K562 (cell line): ENCODE data around the gene FBXW7. TPM values are rescaled to one million over a fixed set of nuclear protein-coding genes. Genes with fewer than 3 reads are reported as not detected.

Experiments
- ATAC-seq: fragments of 200-7000 bp; cut with Tn5 transposase; 3 replicates; pipeline ENCODE4 v1.9.1; 2020; ENCODE audit warnings: moderate library complexity
- BruUV-seq: library from RNA; stranded (reverse); fragments of 400-500 nt; replicated peaks from 2 replicates; lab custom pipeline; 2021; lab: Mats Ljungman, UMichigan
- CTCF ChIA-PET: fragments of 300-600 bp; formaldehyde crosslinking; extraction: SDS; loops from one replicate; lab custom pipeline; 2021; ENCODE audit warnings: low intra/inter-chr PET ratio; lab: Yijun Ruan, JAX
- POLR2A ChIA-PET: fragments of 300-600, 350-650 bp; sonication (Branson Sonifier 250); formaldehyde crosslinking; extraction: SDS; loops from one replicate; lab custom pipeline; 2021; ENCODE audit warnings: antibody characterized with exemption, inconsistent platforms; lab: Yijun Ruan, JAX
- DNase-seq, 4 experiments: peaks; one replicate each; pipeline versions ENCODE4 v3.0.0 to v3.0.0-alpha.2; 2011 to 2018; ENCODE audit warnings: low spot score in 3 of 4, mixed read lengths in 3 of 4; ENCODE audit errors: extremely low read depth in 1 of 4
- FAIRE-seq: peaks from 2 replicates; lab custom pipeline; 2011; peaks lifted over from hg19 to GRCh38; lab: Jason Lieb, UNC
- H2AFZ ChIP-seq: 2 replicates; pipeline ENCODE4 v1.6.0; 2011; ENCODE audit warnings: low read depth, low read length, control low read depth, inconsistent platforms
- H3K27ac ChIP-seq: fragments of 200-600 bp; 3 replicates; pipeline ENCODE4 v1.8.0; 2011; ENCODE audit warnings: low read depth, mild to moderate bottlenecking, control low read depth, inconsistent platforms, low read length, moderate library complexity, mixed read lengths; ENCODE audit errors: extremely low read depth
- H3K27me3 ChIP-seq, 2 experiments: fragments of 300-600 bp in 1 of 2; 2 replicates in 1 of 2; 3 replicates in 1 of 2; pipeline versions ENCODE4 v1.6.0 to v1.8.0; 2011; ENCODE audit warnings: inconsistent platforms in 2 of 2, low read length in 2 of 2, mild to moderate bottlenecking in 1 of 2, mixed read lengths in 1 of 2, moderate library complexity in 1 of 2; ENCODE audit not compliant: control insufficient read depth in 2 of 2, insufficient read depth in 2 of 2
- H3K36me3 ChIP-seq: fragments of 300-600 bp; 3 replicates; pipeline ENCODE4 v1.8.0; 2011; ENCODE audit warnings: mild to moderate bottlenecking, low read length, inconsistent platforms; ENCODE audit not compliant: control insufficient read depth, insufficient read depth
- H3K4me1 ChIP-seq, 2 experiments: fragments of 200-600 bp in 1 of 2; replicated peaks in 1 of 2; 2 replicates in 1 of 2; 3 replicates in 1 of 2; pipeline versions ENCODE4 v1.5.1 to v1.8.0; 2011; ENCODE audit warnings: inconsistent platforms in 2 of 2, low read length in 2 of 2, mild to moderate bottlenecking in 1 of 2, mixed read lengths in 1 of 2, moderate library complexity in 1 of 2; ENCODE audit not compliant: control insufficient read depth in 2 of 2, insufficient read depth in 2 of 2
- H3K4me2 ChIP-seq: 2 replicates; pipeline ENCODE4 v1.6.1; 2011; ENCODE audit warnings: low read length, control low read depth, inconsistent platforms, mixed read lengths; ENCODE audit not compliant: insufficient read depth
- H3K4me3 ChIP-seq: fragments of 200-600 bp; sonication (generic), shearing (Covaris generic); 2 replicates; pipeline ENCODE4 v1.5.1; 2016; ENCODE audit warnings: control low read depth, inconsistent platforms
- H3K79me2 ChIP-seq: fragments of 200-600 bp; 3 replicates; pipeline ENCODE4 v1.8.0; 2011; ENCODE audit warnings: low read length, inconsistent platforms; ENCODE audit not compliant: control insufficient read depth, insufficient read depth
- H3K9ac ChIP-seq, 2 experiments: 2 replicates each; pipeline versions ENCODE4 v1.6.0 to v1.6.1; 2011; ENCODE audit warnings: low read depth in 2 of 2, low read length in 2 of 2, control low read depth in 1 of 2, inconsistent platforms in 1 of 2, mild to moderate bottlenecking in 1 of 2, mixed read lengths in 1 of 2; ENCODE audit not compliant: insufficient read depth in 1 of 2
- H3K9me1 ChIP-seq: one replicate; pipeline ENCODE4 v1.6.0; 2011; ENCODE audit warnings: inconsistent platforms, mild to moderate bottlenecking, low read length, moderate library complexity; ENCODE audit not compliant: control insufficient read depth, insufficient read depth
- H3K9me3 ChIP-seq: replicated peaks from 2 replicates; pipeline ENCODE4 v1.5.1; 2011; ENCODE audit warnings: low read depth, low read length, inconsistent platforms; ENCODE audit not compliant: control insufficient read depth, insufficient read depth
- H4K20me1 ChIP-seq: replicated peaks from 2 replicates; pipeline ENCODE4 v1.6.1; 2011; ENCODE audit warnings: low read length, inconsistent platforms, mixed read lengths; ENCODE audit not compliant: control insufficient read depth, insufficient read depth
- ARID3A ChIP-seq: IDR thresholded peaks from 2 replicates; pipeline ENCODE4 v1.6.1; 2012; ENCODE audit warnings: low read depth, low read length, improper control_type of control experiment, borderline replicate concordance
- CBX5 ChIP-seq: IDR thresholded peaks from 2 replicates; pipeline ENCODE4 v1.6.1; 2014; ENCODE audit warnings: low read depth, borderline replicate concordance
- CTCF ChIP-seq, 3 experiments: IDR thresholded peaks in 2 of 3; conservative IDR thresholded peaks in 1 of 3; 2 replicates each; pipeline ENCODE4 v1.5.1; 2011 to 2012; ENCODE audit warnings: low read length in 3 of 3, mild to moderate bottlenecking in 3 of 3, control low read depth in 2 of 3, improper control_type of control experiment in 1 of 3, inconsistent platforms in 1 of 3, low read depth in 1 of 3, mixed read lengths in 1 of 3, moderate library complexity in 1 of 3; ENCODE audit not compliant: insufficient read depth in 2 of 3
- FOXM1 ChIP-seq, 2 experiments: fragments of 450-650 bp in 1 of 2; sonication (generic) in 1 of 2; formaldehyde crosslinking in 1 of 2; IDR thresholded peaks; 2 replicates each; pipeline versions ENCODE4 v1.6.1 to v1.9.0; 2017 to 2022; ENCODE audit warnings: low read depth in 2 of 2, mild to moderate bottlenecking in 2 of 2, missing genetic modification reagents in 1 of 2, moderate library complexity in 1 of 2
- GABPB2 ChIP-seq: fragments of 250-450 bp; sonication (Bioruptor Pico); conservative IDR thresholded peaks from 2 replicates; pipeline ENCODE4 v1.5.1; 2021; ENCODE audit warnings: mild to moderate bottlenecking
- MIER1 ChIP-seq: fragments of 450-650 bp; IDR thresholded peaks from 2 replicates; pipeline ENCODE4 v1.6.1; 2016; ENCODE audit warnings: antibody characterized with exemption, mild to moderate bottlenecking, low read depth
- MYC ChIP-seq, 2 experiments: fragments of 250-450 bp in 1 of 2; sonication (Bioruptor Pico) in 1 of 2; IDR thresholded peaks; 2 replicates each; pipeline versions ENCODE4 v1.5.1 to v1.6.1; 2012 to 2021; ENCODE audit warnings: low read depth in 2 of 2, borderline replicate concordance in 1 of 2, improper control_type of control experiment in 1 of 2, low read length in 1 of 2, mild to moderate bottlenecking in 1 of 2, moderate library complexity in 1 of 2
- NCOA1 ChIP-seq: fragments of 450-650 bp; IDR thresholded peaks from 2 replicates; pipeline ENCODE4 v1.6.1; 2016; ENCODE audit warnings: low read depth
- PHB ChIP-seq: fragments of 250-450 bp; sonication (Bioruptor Pico); IDR thresholded peaks from 2 replicates; pipeline ENCODE4 v1.5.0; 2021
- RAD21 ChIP-seq, 2 experiments: fragments of 250-450 bp in 1 of 2; fragments of 450-650 bp in 1 of 2; sonication (Bioruptor Pico) in 1 of 2; formaldehyde crosslinking in 1 of 2; IDR thresholded peaks in 1 of 2; conservative IDR thresholded peaks in 1 of 2; 2 replicates each; pipeline versions ENCODE4 v1.4.0 to v1.8.0; 2020 to 2022; ENCODE audit warnings: mild to moderate bottlenecking in 2 of 2, moderate library complexity in 1 of 2
- RAD51 ChIP-seq: fragments of 450-650 bp; IDR thresholded peaks from 2 replicates; pipeline ENCODE4 v1.7.1; 2016; ENCODE audit warnings: low read depth, mild to moderate bottlenecking, borderline replicate concordance
- RCOR1 ChIP-seq, 2 experiments: IDR thresholded peaks; 2 replicates each; pipeline ENCODE4 v1.6.1; 2012; ENCODE audit warnings: low read depth in 2 of 2, low read length in 2 of 2, borderline replicate concordance in 1 of 2, improper control_type of control experiment in 1 of 2
- SETDB1 ChIP-seq: IDR thresholded peaks from one replicate; pipeline ENCODE4 v1.6.1; 2012; ENCODE audit warnings: low read length, control low read depth, inconsistent platforms
- ZFPM2 ChIP-seq: fragments of 250-450 bp; sonication (Bioruptor Pico); IDR thresholded peaks from 2 replicates; pipeline ENCODE4 v1.5.1; 2022; ENCODE audit warnings: mild to moderate bottlenecking
- ZSCAN32 ChIP-seq: fragments of 450-650 bp; formaldehyde crosslinking; IDR thresholded peaks from 2 replicates; pipeline ENCODE4 v1.4.0; 2020; ENCODE audit warnings: mild to moderate bottlenecking, moderate library complexity
- WGBS: fragments of 100-300 bp; shearing (Covaris generic); methylation state at CpG from one replicate; pipeline ENCODE4 v1.1.6; 2016; ENCODE audit warnings: low coverage, mixed read lengths; ENCODE audit not compliant: insufficient coverage; ENCODE audit errors: missing lambda C conversion rate; 5-methylcytosine and 5-hydroxymethylcytosine counted together
- in situ Hi-C: fragments of 300-500 bp; cut with MboI; formaldehyde crosslinking; loops from 4 replicates; pipeline ENCODE4 v1.15.0; 2018; ENCODE audit warnings: inconsistent platforms, mixed read lengths
- intact Hi-C: fragments of 100-400 bp; cut with micrococcal nuclease; formaldehyde crosslinking; loops from 2 replicates; pipeline ENCODE4 v1.14.2; 2022
- polyA plus RNA-seq, 8 experiments: library from polyadenylated mRNA; depleted of rRNA in 4 of 8; stranded (reverse) in 5 of 8; unstranded in 3 of 8; fragments of >200 nt; fragmentation: Nextera tagmentation in 2 of 8; fragmentation: Illumina TruSeq in 1 of 8; extraction: Ambion mirVana in 2 of 8; extraction: Trizol in 1 of 8; gene quantifications; 2 replicates each; pipeline versions ENCODE4 v1.2.1 to v1.2.3, GENCODE V29; 2011 to 2014; ENCODE audit warnings: inconsistent platforms in 1 of 8, missing spikeins in 1 of 8
- total RNA-seq, 7 experiments: library from RNA; depleted of rRNA in 6 of 7; stranded (reverse); fragments of >200 nt in 6 of 7; fragmentation: Illumina TruSeq in 2 of 7; extraction: Trizol in 2 of 7; gene quantifications; 2 replicates each; pipeline versions ENCODE4 v1.2.1 to v1.2.3, GENCODE V29; 2011 to 2021; ENCODE audit warnings: low replicate concordance in 1 of 7

The FBXW7 gene
- total and polyA plus RNA-seq, 9 of the 15 experiments (the other 6 are each of a cell fraction or from before 2014, with no cell fraction given) = 6.8 to 44.2 (median 16.4) TPM

GRCh38 chr4:152389359-152389758, 146.5 kb downstream of the FBXW7 start (continued):
- TF ChIP-seq FOXM1 (IDR thresholded peaks at IDR 0.05; ENCODE audit: low read depth) (no peak), FOXM1 (CRISPR knock-in tag; IDR thresholded peaks at IDR 0.05; ENCODE audit: low read depth) (no peak), CBX5 (no peak), PHB (CRISPR knock-in tag) (no peak)

- H3K27me3 ChIP-seq = no peaks in the 10 kb centered on the region
- H3K9ac ChIP-seq = no peak overlapping the region
- intact Hi-C loops (no loop called here), in situ Hi-C loops (no loop called here)
- ATAC-seq (peak; percentile 47; the same call in 1 of the 3 replicates), DNase-seq (peak in 1 of 4 experiments; percentile 7), FAIRE-seq (peak; percentile 6)
- ChIA-PET POLR2A (interaction anchor here (0.6 kb wide), 1 partner anchor 217 kb away, joined by 3 read pairs; no protein-coding TSS in a partner anchor), CTCF (interaction anchor here (0.6 kb wide), 1 partner anchor 157 kb away, joined by 3 read pairs; no protein-coding TSS in a partner anchor)
- no peaks in the 10 kb centered on the region for H3K4me1 ChIP-seq
- no peak overlapping the region for H3K27ac ChIP-seq
- H3K9me1 ChIP-seq = no peaks in the 10 kb centered on the region
- BruUV-seq = no TSS peak
- H3K4me3 ChIP-seq = no peak overlapping the region
- no peak overlapping the region for H2AFZ ChIP-seq
- no peaks in the 10 kb centered on the region for H3K79me2 ChIP-seq
- no peak overlapping the region for H3K4me2 ChIP-seq
- 0% methylated on average over 1 of the region's 1 CpG for WGBS
- no peaks in the 10 kb centered on the region for H3K9me3 ChIP-seq
- no peaks in the 10 kb centered on the region for H4K20me1 ChIP-seq
- no peaks in the 10 kb centered on the region for H3K36me3 ChIP-seq
- TF ChIP-seq CTCF (IDR thresholded peaks at IDR 0.05 in 2 of 3, conservative IDR thresholded peaks at IDR 0.05 in 1 of 3; ENCODE audit: insufficient read depth in 2 of 3, low read depth in 1 of 3, low read length in 3 of 3) = peak in 1 of 3 experiments; percentile 52; a peak in 2 of 6 replicates
- TF ChIP-seq GABPB2 = no peak
- no peak for TF ChIP-seq SETDB1
- 0 out of 2 replicates have a peak, but pooled peaks have one; percentile 11 for TF ChIP-seq ARID3A
- TF ChIP-seq RAD51 = no peak
- TF ChIP-seq RAD21 (CRISPR knock-in tag; conservative IDR thresholded peaks at IDR 0.05 in 1 of 2, IDR thresholded peaks at IDR 0.05 in 1 of 2) = peak in 1 of 2 experiments; percentile 48; a peak in 2 of 4 replicates
- TF ChIP-seq MYC (IDR thresholded peaks at IDR 0.05; ENCODE audit: low read depth, low read length) = no peak
- TF ChIP-seq MYC (CRISPR knock-in tag; IDR thresholded peaks at IDR 0.05; ENCODE audit: borderline replicate concordance, low read depth) = no peak
- TF ChIP-seq ZFPM2 (CRISPR knock-in tag) = no peak
- TF ChIP-seq MIER1 = no peak
- TF ChIP-seq ZSCAN32 (CRISPR knock-in tag) = no peak
- no peak for TF ChIP-seq RCOR1 (IDR thresholded peaks at IDR 0.05; ENCODE audit: borderline replicate concordance in 1 of 2, low read depth in 2 of 2, low read length in 2 of 2)
- no peak for TF ChIP-seq NCOA1
Observed at GRCh38 chr4:152385551-152385950, 150.3 kb downstream of the FBXW7 start.
